Nephron progenitor cell (in vitro differentiated cells): ENCODE results near the gene PARD3.

Experiments
- DNase-seq: peaks from one replicate; pipeline ENCODE4 v3.0.0; 2021
- H3K27ac Mint-ChIP-seq: 2 replicates; pipeline ENCODE4 v1.8.0; 2021; ENCODE audit warnings: mild to moderate bottlenecking, moderate library complexity, mixed read lengths
- H3K27me3 Mint-ChIP-seq: 2 replicates; pipeline ENCODE4 v1.8.0; 2021; ENCODE audit warnings: mild to moderate bottlenecking, low read depth, mixed read lengths; ENCODE audit not compliant: poor library complexity
- H3K36me3 Mint-ChIP-seq: 2 replicates; pipeline ENCODE4 v1.8.0; 2021; ENCODE audit warnings: low read depth, mixed read lengths
- H3K4me1 Mint-ChIP-seq: 2 replicates; pipeline ENCODE4 v1.8.0; 2021; ENCODE audit warnings: mixed read lengths
- H3K4me3 Mint-ChIP-seq: 2 replicates; pipeline ENCODE4 v1.8.0; 2021; ENCODE audit warnings: mild to moderate bottlenecking, moderate library complexity, mixed read lengths
- H3K9me3 Mint-ChIP-seq: 2 replicates; pipeline ENCODE4 v1.8.0; 2021; ENCODE audit warnings: mild to moderate bottlenecking, moderate library complexity, mixed read lengths
- CTCF ChIP-seq: fragments of 200-600 bp; sonication (generic); IDR thresholded peaks from 2 replicates; pipeline ENCODE4 v1.5.0; 2021; ENCODE audit warnings: antibody characterized with exemption

The PARD3 gene

GRCh38 chr10:34492081-34492480 lies 323.0 kb downstream of the PARD3 start:
- H3K27me3 Mint-ChIP-seq, result no peaks in the 10 kb centered on the region
- H3K27ac Mint-ChIP-seq, result no peak overlapping the region
- no peaks in the 10 kb centered on the region for H3K36me3 Mint-ChIP-seq
- DNase-seq, result no peak
- TF ChIP-seq CTCF, result no peak
- no peak overlapping the region for H3K4me3 Mint-ChIP-seq
- H3K9me3 Mint-ChIP-seq, result no peaks in the 10 kb centered on the region
- H3K4me1 Mint-ChIP-seq, result peaks cover 19% of the 10 kb centered on the region

- no peak for TF ChIP-seq CTCF
- DNase-seq, result no peak
Observed at GRCh38 chr10:34491678-34492077, 323.4 kb downstream of the PARD3 start.

GRCh38 chr10:34489973-34490745 lies 324.9 kb downstream of the PARD3 start:
- DNase-seq, result no peak
- TF ChIP-seq CTCF, result no peak
- Mint-ChIP-seq H3K27me3 (no peaks in the 10 kb centered on the region), H3K27ac (peak overlapping the region; percentile 29), H3K9me3 (no peaks in the 10 kb centered on the region), H3K4me1 (peaks cover 21% of the 10 kb centered on the region), H3K4me3 (no peak overlapping the region), H3K36me3 (no peaks in the 10 kb centered on the region)

More at GRCh38 chr10:34491678-34492077, 323.4 kb downstream of the PARD3 start:
- Mint-ChIP-seq H3K27ac (no peak overlapping the region), H3K36me3 (no peaks in the 10 kb centered on the region), H3K4me1 (peaks cover 23% of the 10 kb centered on the region), H3K4me3 (no peak overlapping the region), H3K9me3 (no peaks in the 10 kb centered on the region), H3K27me3 (no peaks in the 10 kb centered on the region)

- Mint-ChIP-seq H3K4me1 (peaks cover 17% of the 10 kb centered on the region), H3K36me3 (no peaks in the 10 kb centered on the region), H3K27me3 (no peaks in the 10 kb centered on the region), H3K9me3 (no peaks in the 10 kb centered on the region), H3K27ac (no peak overlapping the region), H3K4me3 (no peak overlapping the region)
- TF ChIP-seq CTCF, result no peak
- no peak for DNase-seq
Observed at GRCh38 chr10:34489411-34489810, 325.7 kb downstream of the PARD3 start.

GRCh38 chr10:34488476-34489130 lies 326.5 kb downstream of the PARD3 start:
- no peak for DNase-seq
- Mint-ChIP-seq H3K4me1 (peaks cover 12% of the 10 kb centered on the region), H3K27me3 (no peaks in the 10 kb centered on the region), H3K9me3 (no peaks in the 10 kb centered on the region), H3K27ac (no peak overlapping the region), H3K4me3 (no peak overlapping the region), H3K36me3 (no peaks in the 10 kb centered on the region)
- TF ChIP-seq CTCF, result no peak

GRCh38 chr10:34486008-34486407 lies 329.1 kb downstream of the PARD3 start:
- Mint-ChIP-seq H3K4me3 (no peak overlapping the region), H3K27ac (no peak overlapping the region), H3K27me3 (no peaks in the 10 kb centered on the region), H3K36me3 (no peaks in the 10 kb centered on the region), H3K4me1 (peaks cover 12% of the 10 kb centered on the region), H3K9me3 (no peaks in the 10 kb centered on the region)
- TF ChIP-seq CTCF, result no peak
- DNase-seq, result no peak
